SU-DHL-6 (cell line): Measurements from ENCODE around the gene ADCYAP1R1.

Experiments used
- H2AFZ ChIP-seq: fragments of 200-600 bp; sonication (generic); 2 replicates; pipeline ENCODE4 v1.6.1; 2014; ENCODE audit warnings: low read depth, mild to moderate bottlenecking, moderate library complexity, mixed read lengths, antibody characterized with exemption, low read length; ENCODE audit not compliant: severe bottlenecking
- H3F3A ChIP-seq: fragments of 200-600 bp; shearing (Covaris generic); 2 replicates; pipeline ENCODE4 v1.6.0; 2016; ENCODE audit warnings: antibody characterized with exemption, mild to moderate bottlenecking; ENCODE audit not compliant: insufficient read depth
- H3K27ac ChIP-seq: fragments of 200-600 bp; sonication (generic); 2 replicates; pipeline ENCODE4 v1.5.1; 2016; ENCODE audit warnings: low read depth, mild to moderate bottlenecking, low read length, moderate library complexity, mixed read lengths
- H3K27me3 ChIP-seq: fragments of 200-600 bp; sonication (generic), shearing (Covaris generic); 2 replicates; pipeline ENCODE4 v1.6.0; 2014; ENCODE audit warnings: mild to moderate bottlenecking, low read length
- H3K36me3 ChIP-seq: fragments of 200-600 bp; sonication (generic); 2 replicates; pipeline ENCODE4 v1.6.1; 2014; ENCODE audit warnings: mild to moderate bottlenecking, low read length, mixed read lengths
- H3K4me2 ChIP-seq: fragments of 300-600, 200-600 bp; shearing (Covaris generic), sonication (generic); 2 replicates; pipeline ENCODE4 v1.6.0; 2014; ENCODE audit warnings: low read length, low read depth, mild to moderate bottlenecking; ENCODE audit not compliant: poor library complexity, severe bottlenecking
- H3K4me3 ChIP-seq: fragments of 200-600 bp; sonication (generic); 2 replicates; pipeline ENCODE4 v1.5.1; 2014; ENCODE audit warnings: antibody characterized with exemption, low read length, mild to moderate bottlenecking, mixed read lengths; ENCODE audit not compliant: insufficient read depth, poor library complexity, severe bottlenecking
- H3K79me2 ChIP-seq: fragments of 200-600 bp; sonication (generic); 2 replicates; pipeline ENCODE4 v1.6.1; 2014; ENCODE audit warnings: mild to moderate bottlenecking, low read length, moderate library complexity; ENCODE audit not compliant: insufficient read depth
- H3K9ac ChIP-seq: fragments of 200-600 bp; sonication (generic); 2 replicates; pipeline ENCODE4 v1.7.0; 2014; ENCODE audit warnings: mild to moderate bottlenecking, low read length
- H3K9me2 ChIP-seq: fragments of 200-600 bp; sonication (generic); replicated peaks from 2 replicates; pipeline ENCODE4 v1.6.1; 2014; ENCODE audit warnings: low read length; ENCODE audit not compliant: insufficient read depth
- H3K9me3 ChIP-seq: fragments of 200-600 bp; sonication (generic); 2 replicates; pipeline ENCODE4 v1.6.1; 2014; ENCODE audit warnings: low read length, mixed read lengths; ENCODE audit not compliant: insufficient read depth
- H4K20me1 ChIP-seq: fragments of 200-600 bp; sonication (generic); 2 replicates; pipeline ENCODE4 v1.6.1; 2014; ENCODE audit warnings: low read depth, mild to moderate bottlenecking, antibody characterized with exemption, low read length, moderate library complexity, mixed read lengths
- CTCF ChIP-seq: fragments of 200-600 bp; sonication (generic); IDR thresholded peaks from one replicate; pipeline ENCODE4 v1.5.1; 2017; ENCODE audit warnings: antibody characterized with exemption, mild to moderate bottlenecking, low read length, moderate library complexity; ENCODE audit not compliant: insufficient read depth, poor library complexity, severe bottlenecking
- EZH2phosphoT487 ChIP-seq: fragments of 200-600 bp; sonication (generic), shearing (Covaris generic); conservative IDR thresholded peaks from 2 replicates; pipeline ENCODE4 v1.6.1; 2018; ENCODE audit warnings: mild to moderate bottlenecking, antibody characterized with exemption, low read length, moderate library complexity, mixed read lengths

Gene ADCYAP1R1

GRCh38 chr7:31101544-31101943 is 49.4 kb downstream of the ADCYAP1R1 start:
- Histone ChIP-seq H3K27ac (no peak overlapping the region), H3F3A (no peaks in the 10 kb centered on the region), H3K9me2 (no peaks in the 10 kb centered on the region), H3K4me2 (no peak overlapping the region), H4K20me1 (no peaks in the 10 kb centered on the region), H3K36me3 (no peaks in the 10 kb centered on the region), H3K4me3 (no peak overlapping the region), H3K9ac (no peak overlapping the region), H3K9me3 (no peaks in the 10 kb centered on the region), H2AFZ (no peak overlapping the region), H3K27me3 (no peaks in the 10 kb centered on the region), H3K79me2 (no peaks in the 10 kb centered on the region)
- TF ChIP-seq EZH2phosphoT487 (no peak), CTCF (no peak)

- no peaks in the 10 kb centered on the region for H3K9me2 ChIP-seq
- H3K79me2 ChIP-seq, result no peaks in the 10 kb centered on the region
- H3F3A ChIP-seq, result no peaks in the 10 kb centered on the region
- TF ChIP-seq EZH2phosphoT487 (no peak), CTCF (no peak)
- H3K4me2 ChIP-seq, result no peak overlapping the region
- no peak overlapping the region for H3K9ac ChIP-seq
- no peaks in the 10 kb centered on the region for H3K27me3 ChIP-seq
- no peaks in the 10 kb centered on the region for H4K20me1 ChIP-seq
- H3K36me3 ChIP-seq, result no peaks in the 10 kb centered on the region
- no peaks in the 10 kb centered on the region for H3K9me3 ChIP-seq
- H3K4me3 ChIP-seq, result no peak overlapping the region
- no peak overlapping the region for H2AFZ ChIP-seq
- H3K27ac ChIP-seq, result no peak overlapping the region
Measured at GRCh38 chr7:31102151-31102972, 50.3 kb downstream of the ADCYAP1R1 start.

DNA sequence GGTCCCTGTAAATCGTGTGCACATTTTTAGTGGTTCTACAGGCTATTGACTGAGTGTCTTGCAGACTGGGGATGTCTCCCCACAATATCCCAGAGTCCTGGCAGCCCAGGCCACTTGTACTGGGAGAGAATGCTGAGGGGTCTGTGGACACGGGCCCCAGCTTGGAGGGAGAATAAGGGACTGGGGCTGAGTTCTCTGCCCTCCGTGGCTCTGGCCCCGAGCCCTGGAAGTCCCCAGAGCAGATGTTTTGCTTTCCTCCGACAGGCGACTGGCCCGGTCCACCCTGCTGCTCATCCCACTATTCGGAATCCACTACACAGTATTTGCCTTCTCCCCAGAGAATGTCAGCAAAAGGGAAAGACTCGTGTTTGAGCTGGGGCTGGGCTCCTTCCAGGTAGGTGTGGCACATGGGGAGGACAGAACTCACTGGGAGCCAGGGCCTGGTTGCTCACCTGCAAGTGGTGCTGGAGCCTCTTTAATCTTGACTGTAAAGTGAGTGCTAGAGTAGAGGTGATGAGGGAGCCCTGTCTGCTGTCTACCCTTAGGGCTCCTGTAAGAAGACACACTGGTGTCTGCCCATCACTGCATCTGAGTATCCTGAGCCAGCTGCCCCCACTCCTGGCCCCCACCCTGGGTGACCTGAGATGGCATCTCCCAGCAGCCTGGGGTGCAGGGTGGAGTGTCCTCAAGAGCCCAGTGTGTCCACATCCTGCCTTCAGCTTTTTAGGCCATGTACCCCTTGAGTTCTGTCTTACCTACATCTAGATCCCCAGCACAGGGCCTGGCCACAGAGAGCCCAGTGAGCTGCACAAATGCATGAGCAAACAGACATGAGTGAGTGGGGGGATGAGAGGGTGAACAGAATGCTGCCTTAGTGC is 51.1 kb downstream of the ADCYAP1R1 start:
- no peak overlapping the region for H3K4me3 ChIP-seq
- H3K9me3 ChIP-seq, result no peaks in the 10 kb centered on the region
- H3K36me3 ChIP-seq, result no peaks in the 10 kb centered on the region
- H3K27me3 ChIP-seq, result no peaks in the 10 kb centered on the region
- no peaks in the 10 kb centered on the region for H3K9me2 ChIP-seq
- H3K9ac ChIP-seq, result no peak overlapping the region
- H4K20me1 ChIP-seq, result no peaks in the 10 kb centered on the region
- H3K79me2 ChIP-seq, result no peaks in the 10 kb centered on the region
- TF ChIP-seq CTCF (no peak), EZH2phosphoT487 (no peak)
- no peaks in the 10 kb centered on the region for H3F3A ChIP-seq
- H3K4me2 ChIP-seq, result no peak overlapping the region
- no peak overlapping the region for H3K27ac ChIP-seq
- H2AFZ ChIP-seq, result no peak overlapping the region
